Pancreas (tissue), 8 donors: Measurements from ENCODE around the gene TTC9B. TPM values are rescaled to one million over a fixed set of nuclear protein-coding genes. Genes with fewer than 3 reads are reported as not detected.

Source experiments
- polyA plus RNA-seq, 2 donors: library from polyadenylated mRNA; stranded (reverse); fragments of 200-250 nt; gene quantifications; one replicate each; pipeline ENCODE4 v1.2.3, GENCODE V29; 2013
- total RNA-seq, 6 donors: library from RNA; stranded (reverse); fragmentation: NEBNext Ultra II Directional in 4 of 6; extraction: Animal tissue kit (Norgen Biotek cat#: 25700) in 4 of 6; gene quantifications; one replicate each; pipeline versions ENCODE4 v1.2.1 to v1.2.4, GENCODE V29; 2021 to 2023
- donor health status: healthy with polysubstance abuse.
- donor health status: DM: no; HTN: no; CAD: no; lungs with moderate emphysema.
- donor health status: DM: no; HTN: no; CAD: no.
- donor health status: Bipolar disorder and iron deficiency.
- donor health status: DM: yes; HTN: yes; CAD: no.
- donor health status: DM: no; HTN: no; CAD: no.
- donor health status: DM: no; HTN: no; CAD: no.
- donor health status: DM: yes; HTN: yes; CAD: no.

TTC9B gene
- total and polyA plus RNA-seq, 8 donors, result 0.05 TPM; not detected in 7

Other genes starting within 250 kb of the TTC9B start
- 10 to 100 TPM; 14.4 to 38.0 (median 28.2) TPM for gene PSMC4, start 247.2 kb downstream of the TTC9B start, total RNA-seq
- 10 to 100 TPM; 40.4 to 45.2 TPM for gene PSMC4, start 247.2 kb downstream of the TTC9B start, polyA plus RNA-seq
- gene ZNF546, start 221.3 kb downstream of the TTC9B start, total RNA-seq, result 1 to 10 TPM; 1.9 to 5.9 (median 3.6) TPM
- gene ZNF546, start 221.3 kb downstream of the TTC9B start, polyA plus RNA-seq, result 1 to 10 TPM; 1.2 to 2.6 TPM
- 10 to 100 TPM in 2 of 6 donors, 1 to 10 TPM in 4; 6.2 to 14.9 (median 8.6) TPM for gene ZNF780B, start 162.2 kb downstream of the TTC9B start, total RNA-seq
- 1 to 10 TPM; 4.4 to 8.3 TPM for gene ZNF780B, start 162.2 kb downstream of the TTC9B start, polyA plus RNA-seq
- gene ZNF780A, start 127.4 kb downstream of the TTC9B start, total RNA-seq, result 10 to 100 TPM in 4 of 6 donors, 1 to 10 TPM in 2; 7.4 to 19.7 (median 11.4) TPM
- 10 to 100 TPM; 13.5 to 15.5 TPM for gene ZNF780A, start 127.4 kb downstream of the TTC9B start, polyA plus RNA-seq
- 10 to 100 TPM in 1 of 6 donors, 1 to 10 TPM in 5; 5.9 to 13.7 (median 7.1) TPM for gene MAP3K10, start 27.0 kb downstream of the TTC9B start, total RNA-seq
- 10 to 100 TPM; 12.4 to 32.8 TPM for gene MAP3K10, start 27.0 kb downstream of the TTC9B start, polyA plus RNA-seq
- under 1 TPM in 1 of 6 donors, not detected in 5; 0.19 TPM for gene CCNP, start 8.3 kb upstream of the TTC9B start, total RNA-seq
- under 1 TPM in 1 of 2 donors, not detected in 1; 0.21 TPM for gene CCNP, start 8.3 kb upstream of the TTC9B start, polyA plus RNA-seq
- gene AKT2, start 67.0 kb upstream of the TTC9B start, total RNA-seq, result 10 to 100 TPM; 49.2 to 79.3 (median 54.5) TPM
- gene AKT2, start 67.0 kb upstream of the TTC9B start, polyA plus RNA-seq, result 10 to 100 TPM; 54.8 to 70.1 TPM
- 1 to 10 TPM; 3.7 to 6.2 (median 5.4) TPM for gene C19orf47, start 130.0 kb upstream of the TTC9B start, total RNA-seq
- 10 to 100 TPM in 1 of 2 donors, 1 to 10 TPM in 1; 8.7 to 10.0 TPM for gene C19orf47, start 130.0 kb upstream of the TTC9B start, polyA plus RNA-seq
- gene PLD3, start 130.3 kb upstream of the TTC9B start, total RNA-seq, result 100 to 1,000 TPM in 3 of 6 donors, 10 to 100 TPM in 3; 87.5 to 123 (median 101) TPM
- gene PLD3, start 130.3 kb upstream of the TTC9B start, polyA plus RNA-seq, result 100 to 1,000 TPM; 157 to 208 TPM
- under 1 TPM in 3 of 6 donors, not detected in 3; 0.06 to 0.14 (median 0.09) TPM for gene HIPK4, start 171.8 kb upstream of the TTC9B start, total RNA-seq
- gene HIPK4, start 171.8 kb upstream of the TTC9B start, polyA plus RNA-seq, result under 1 TPM; 0.05 to 0.08 TPM
- gene PRX, start 195.0 kb upstream of the TTC9B start, total RNA-seq, result 1 to 10 TPM; 1.4 to 3.2 (median 2.3) TPM
- 1 to 10 TPM; 3.2 to 3.7 TPM for gene PRX, start 195.0 kb upstream of the TTC9B start, polyA plus RNA-seq
- gene SERTAD1, start 207.6 kb upstream of the TTC9B start, total RNA-seq, result 1 to 10 TPM; 2.6 to 5.4 (median 3.9) TPM
- 10 to 100 TPM in 1 of 2 donors, 1 to 10 TPM in 1; 6.4 to 11.9 TPM for gene SERTAD1, start 207.6 kb upstream of the TTC9B start, polyA plus RNA-seq
- 10 to 100 TPM in 1 of 6 donors, 1 to 10 TPM in 5; 4.9 to 14.8 (median 7.6) TPM for gene SERTAD3, start 226.0 kb upstream of the TTC9B start, total RNA-seq
- 10 to 100 TPM; 11.2 to 15.0 TPM for gene SERTAD3, start 226.0 kb upstream of the TTC9B start, polyA plus RNA-seq
- 10 to 100 TPM; 24.1 to 39.9 (median 34.0) TPM for gene BLVRB, start 247.4 kb upstream of the TTC9B start, total RNA-seq
- gene BLVRB, start 247.4 kb upstream of the TTC9B start, polyA plus RNA-seq, result 10 to 100 TPM; 47.6 to 49.4 TPM
- gene SPTBN4, start 248.6 kb upstream of the TTC9B start, total RNA-seq, result 1 to 10 TPM; 1.0 to 2.5 (median 1.3) TPM
- 10 to 100 TPM in 1 of 2 donors, 1 to 10 TPM in 1; 9.4 to 23.9 TPM for gene SPTBN4, start 248.6 kb upstream of the TTC9B start, polyA plus RNA-seq